Ishikawa (cell line): ENCODE measurements around the gene GGACT.

Experiments used
- MAX ChIP-seq: IDR thresholded peaks from 2 replicates; pipeline ENCODE4 v1.6.1; 2012
- NFIC ChIP-seq: IDR thresholded peaks from 2 replicates; pipeline ENCODE4 v1.6.1; 2012
- RAD21 ChIP-seq: IDR thresholded peaks from 2 replicates; pipeline ENCODE4 v1.6.1; 2012; ENCODE audit warnings: low read depth
- TEAD4 ChIP-seq: IDR thresholded peaks from 2 replicates; pipeline ENCODE4 v1.6.1; 2012

- TF ChIP-seq NFIC (peak; percentile 46), MAX (peak; percentile 80), TEAD4 (peak; percentile 85), RAD21 (no peak)
Observed at GRCh38 chr13:100490692-100491091, 97.9 kb downstream of the GGACT start.
